H1 (cell line): ENCODE measurements around the gene FAM50A. TPM values are rescaled to one million over a fixed set of nuclear protein-coding genes. Genes with fewer than 3 reads are reported as not detected.

Experiments used
- CTBP2 ChIP-seq: IDR thresholded peaks from 2 replicates; pipeline ENCODE4 v1.7.0; 2011; ENCODE audit warnings: borderline replicate concordance, mild to moderate bottlenecking, moderate library complexity, mixed read lengths, low read length; ENCODE audit not compliant: insufficient read depth, insufficient read length
- E2F6 ChIP-seq: IDR thresholded peaks from 2 replicates; pipeline ENCODE4 v1.6.1; 2012; ENCODE audit warnings: inconsistent platforms
- EZH2 ChIP-seq: fragments of 200-600 bp; sonication (generic); IDR thresholded peaks from 2 replicates; pipeline ENCODE4 v1.7.1; 2012; ENCODE audit warnings: low read depth, mild to moderate bottlenecking, moderate library complexity, low read length, inconsistent platforms; ENCODE audit not compliant: severe bottlenecking
- GABPA ChIP-seq: IDR thresholded peaks from 2 replicates; pipeline ENCODE4 v1.6.1; 2011; ENCODE audit warnings: mild to moderate bottlenecking, low read length, moderate library complexity, borderline replicate concordance; ENCODE audit not compliant: insufficient read depth
- JUN ChIP-seq: IDR thresholded peaks from 2 replicates; pipeline ENCODE4 v1.6.1; 2011; ENCODE audit warnings: low read depth, mild to moderate bottlenecking, improper control_type of control experiment, low read length
- KDM1A ChIP-seq: fragments of 200-600, 300-600 bp; sonication (generic); IDR thresholded peaks from 2 replicates; pipeline ENCODE4 v1.7.1; 2016; ENCODE audit warnings: mild to moderate bottlenecking, low read length, borderline replicate concordance
- KDM5A ChIP-seq: fragments of 200-600 bp; IDR thresholded peaks from 2 replicates; pipeline ENCODE4 v1.7.1; 2012; ENCODE audit warnings: mild to moderate bottlenecking, low read length, inconsistent platforms, mixed read lengths
- MAFK ChIP-seq: IDR thresholded peaks from 2 replicates; pipeline ENCODE4 v1.6.1; 2012; ENCODE audit warnings: low read depth, mild to moderate bottlenecking, improper control_type of control experiment, low read length
- NANOG ChIP-seq: IDR thresholded peaks from 2 replicates; pipeline ENCODE4 v1.6.1; 2011; ENCODE audit warnings: low read length, low read depth, mild to moderate bottlenecking, inconsistent platforms; ENCODE audit not compliant: insufficient read depth, poor library complexity, severe bottlenecking
- RNF2 ChIP-seq: fragments of 200-900, 300-1000 bp; sonication (generic); IDR thresholded peaks from 2 replicates; pipeline ENCODE4 v1.7.1; 2016; ENCODE audit warnings: borderline replicate concordance, low read depth, mild to moderate bottlenecking, antibody characterized with exemption, low read length; ENCODE audit not compliant: poor library complexity, severe bottlenecking; ENCODE audit errors: missing control alignments
- SAP30 ChIP-seq: fragments of 300-600 bp; sonication (generic); IDR thresholded peaks from 2 replicates; pipeline ENCODE4 v1.7.1; 2012; ENCODE audit warnings: low read length, moderate library complexity, mild to moderate bottlenecking, inconsistent platforms; ENCODE audit not compliant: insufficient read depth, insufficient replicate concordance
- SIX5 ChIP-seq: IDR thresholded peaks from 2 replicates; pipeline ENCODE4 v1.6.1; 2011; ENCODE audit warnings: mild to moderate bottlenecking, low read depth, low read length
- SRF ChIP-seq: IDR thresholded peaks from 2 replicates; pipeline ENCODE4 v1.6.1; 2011; ENCODE audit warnings: mild to moderate bottlenecking, low read depth, low read length, moderate library complexity
- TAF1 ChIP-seq: IDR thresholded peaks from 2 replicates; pipeline ENCODE4 v1.6.1; 2011; ENCODE audit warnings: mild to moderate bottlenecking, low read depth, low read length
- polyA plus RNA-seq, 7 experiments: library from polyadenylated mRNA; depleted of rRNA in 3 of 7; stranded (reverse) in 5 of 7; unstranded in 2 of 7; fragments of >200 nt in 5 of 7; fragments of 200-250 nt in 2 of 7; gene quantifications; 1 replicate in 5 of 7; 2 replicates in 1 of 7; 4 replicates in 1 of 7; pipeline versions ENCODE4 v1.2.1 to v1.2.3, GENCODE V29; 2011 to 2013; ENCODE audit warnings: missing spikeins in 2 of 7, mixed read lengths in 2 of 7
- total RNA-seq: library from RNA; stranded (reverse); fragmentation: NEBNext Ultra II Directional; extraction: Animal tissue kit (Norgen Biotek cat#: 25700); gene quantifications from 2 replicates; pipeline ENCODE4 v1.2.1, GENCODE V29; 2021

FAM50A gene
- total and polyA plus RNA-seq, 2 of the 8 experiments (the other 6 are each of a cell fraction or from before 2014, with no cell fraction given): 30.7 to 48.7 TPM

GRCh38 chrX:154397888-154398667, 45.9 kb upstream of the FAM50A start, which contains the start of gene RPL10 (continued):
- TF ChIP-seq TAF1 (peak; percentile 100), NANOG (no peak), MAFK (no peak), E2F6 (peak; percentile 70; the same call in 1 of the 2 replicates), JUN (no peak), SAP30 (no peak), SRF (peak; percentile 80), KDM5A (no peak), RNF2 (no peak), GABPA (no peak), SIX5 (no peak), EZH2 (no peak), KDM1A (no peak), CTBP2 (no peak)
